Fibroblast of lung (primary cell): ENCODE results near the gene OR2T34. TPM values are rescaled to one million over a fixed set of nuclear protein-coding genes. Genes with fewer than 3 reads are reported as not detected.
"Not testable (repeated sequence)": the region's sequence is repeated elsewhere in the genome, so short reads cannot be mapped to it uniquely, and the experiment has no call there.

ENCODE experiments used
- DNase-seq, 2 donors: peaks; one replicate each; pipeline versions ENCODE4 v3.0.0 to v3.0.0-alpha.2; 2010; ENCODE audit warnings: low read depth in 2 of 2
- H2AFZ ChIP-seq: 2 replicates; pipeline ENCODE4 v1.5.1; 2012; ENCODE audit warnings: low read length, control low read depth, inconsistent platforms
- H3K27ac ChIP-seq: 2 replicates; pipeline ENCODE4 v1.5.1; 2011; ENCODE audit warnings: low read length, control low read depth; ENCODE audit not compliant: insufficient read depth
- H3K27me3 ChIP-seq: 2 replicates; pipeline ENCODE4 v1.5.1; 2011; ENCODE audit warnings: mild to moderate bottlenecking, low read length; ENCODE audit not compliant: control insufficient read depth, insufficient read depth
- H3K36me3 ChIP-seq: 2 replicates; pipeline ENCODE4 v1.5.1; 2011; ENCODE audit warnings: low read length; ENCODE audit not compliant: control insufficient read depth, insufficient read depth
- H3K4me1 ChIP-seq: 2 replicates; pipeline ENCODE4 v1.5.1; 2011; ENCODE audit warnings: low read length; ENCODE audit not compliant: control insufficient read depth, insufficient read depth; ENCODE audit errors: extremely low read depth
- H3K4me2 ChIP-seq: 2 replicates; pipeline ENCODE4 v1.5.1; 2011; ENCODE audit warnings: low read length, control low read depth; ENCODE audit not compliant: insufficient read depth; ENCODE audit errors: extremely low read depth
- H3K4me3 ChIP-seq, 4 experiments: fragments of 200-600 bp in 1 of 4; sonication (generic) in 1 of 4; replicated peaks in 1 of 4; 2 replicates each; pipeline ENCODE4 v1.5.1; 2011 to 2016; ENCODE audit warnings: low read length in 4 of 4, low read depth in 3 of 4, mild to moderate bottlenecking in 3 of 4, control low read depth in 2 of 4, inconsistent platforms in 1 of 4, mixed read lengths in 1 of 4; ENCODE audit not compliant: insufficient read depth in 1 of 4; ENCODE audit errors: control extremely low read depth in 1 of 4
- H3K79me2 ChIP-seq: 2 replicates; pipeline ENCODE4 v1.5.1; 2012; ENCODE audit warnings: mild to moderate bottlenecking, low read length, inconsistent platforms; ENCODE audit not compliant: control insufficient read depth, insufficient read depth
- H3K9ac ChIP-seq: 2 replicates; pipeline ENCODE4 v1.5.1; 2011; ENCODE audit warnings: mild to moderate bottlenecking, low read length, control low read depth; ENCODE audit not compliant: insufficient read depth
- H3K9me3 ChIP-seq: 2 replicates; pipeline ENCODE4 v1.5.1; 2012; ENCODE audit warnings: low read depth, low read length; ENCODE audit not compliant: control insufficient read depth, insufficient read depth
- H4K20me1 ChIP-seq: 2 replicates; pipeline ENCODE4 v1.5.1; 2011; ENCODE audit warnings: low read length; ENCODE audit not compliant: control insufficient read depth, insufficient read depth; ENCODE audit errors: extremely low read depth
- CTCF ChIP-seq, 2 donors: IDR thresholded peaks in 1 of 2; conservative IDR thresholded peaks in 1 of 2; 1 replicate in 1 of 2; 2 replicates in 1 of 2; pipeline ENCODE4 v1.5.1; 2011 to 2012; ENCODE audit warnings: low read length in 2 of 2, control low read depth in 1 of 2, inconsistent platforms in 1 of 2, low read depth in 1 of 2, mild to moderate bottlenecking in 1 of 2
- EZH2 ChIP-seq: IDR thresholded peaks from 2 replicates; pipeline ENCODE4 v1.5.1; 2012; ENCODE audit warnings: low read length, control low read depth, mild to moderate bottlenecking; ENCODE audit errors: missing control alignments
- polyA plus RNA-seq, 2 donors: library from polyadenylated mRNA; depleted of rRNA in 1 of 2; stranded (reverse) in 1 of 2; unstranded in 1 of 2; fragments of >200 nt; gene quantifications; 2 replicates each; pipeline ENCODE4 v1.2.1, GENCODE V29; 2011 to 2012; ENCODE audit warnings: missing spikeins in 1 of 2
- total RNA-seq: library from RNA; depleted of rRNA; stranded (reverse); fragments of >200 nt; gene quantifications from 2 replicates; pipeline ENCODE4 v1.2.1, GENCODE V29; 2014

The OR2T34 gene
- total and polyA plus RNA-seq, 2 donors (not counting 1 experiment from before 2014, with no cell fraction given): not detected

GRCh38 chr1:248576260-248576980 lies 1.9 kb upstream of the OR2T34 start:
- no peaks in the 10 kb centered on the region for H3K9me3 ChIP-seq
- no peak overlapping the region for H3K27ac ChIP-seq
- no peak for DNase-seq
- no peak overlapping the region for H3K9ac ChIP-seq
- no peaks in the 10 kb centered on the region for H3K79me2 ChIP-seq
- no peak overlapping the region for H2AFZ ChIP-seq
- H4K20me1 ChIP-seq: no peaks in the 10 kb centered on the region
- no peak overlapping the region for H3K4me3 ChIP-seq
- H3K27me3 ChIP-seq: no peaks in the 10 kb centered on the region
- TF ChIP-seq CTCF (conservative IDR thresholded peaks at IDR 0.05 in 1 of 2, IDR thresholded peaks at IDR 0.05 in 1 of 2; ENCODE audit: low read depth in 1 of 2, low read length in 2 of 2) (no peak), EZH2 (no peak)
- H3K4me2 ChIP-seq: no peak overlapping the region
- H3K36me3 ChIP-seq: no peaks in the 10 kb centered on the region
- H3K4me1 ChIP-seq: no peaks in the 10 kb centered on the region

- H3K9ac ChIP-seq, H3K9me3 ChIP-seq, H3K4me1 ChIP-seq, H3K36me3 ChIP-seq, H2AFZ ChIP-seq, DNase-seq, H3K27me3 ChIP-seq, H3K27ac ChIP-seq, H3K4me3 ChIP-seq, H3K79me2 ChIP-seq, H3K4me2 ChIP-seq, H4K20me1 ChIP-seq: not testable (repeated sequence)
These were observed 701 bp downstream of the OR2T34 start for GRCh38 chr1:248573856-248574255.

DNA sequence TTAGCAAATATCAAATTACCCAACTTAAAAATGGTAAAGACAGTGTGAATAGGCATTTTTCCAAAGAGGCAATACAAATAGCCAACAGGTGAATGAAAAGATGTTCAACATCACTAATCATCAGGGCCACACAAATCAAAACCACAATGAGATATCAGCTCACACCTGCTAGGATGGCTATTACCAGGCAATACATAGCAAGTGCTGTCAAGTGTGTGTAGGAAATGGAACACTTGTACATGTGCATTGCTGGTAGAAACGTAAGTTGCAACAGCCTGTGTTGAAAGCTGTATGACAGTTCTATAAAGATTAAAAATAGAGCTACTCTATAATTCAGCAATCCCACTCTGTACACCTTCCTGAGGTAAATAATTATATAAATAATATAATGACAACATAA lies 2.5 kb downstream of the OR2T34 start:
- H3K9me3 ChIP-seq, H3K36me3 ChIP-seq, H3K4me2 ChIP-seq, H2AFZ ChIP-seq, H3K4me1 ChIP-seq, H3K27ac ChIP-seq, H3K9ac ChIP-seq, H3K4me3 ChIP-seq, DNase-seq, H3K27me3 ChIP-seq, H3K79me2 ChIP-seq, H4K20me1 ChIP-seq: not testable (repeated sequence)

GRCh38 chr1:248570811-248571210 lies 3.7 kb downstream of the OR2T34 start:
- H3K79me2 ChIP-seq, H3K27ac ChIP-seq, H2AFZ ChIP-seq, H4K20me1 ChIP-seq, DNase-seq, H3K36me3 ChIP-seq, H3K4me1 ChIP-seq, H3K9ac ChIP-seq, H3K9me3 ChIP-seq, H3K4me2 ChIP-seq, H3K27me3 ChIP-seq, H3K4me3 ChIP-seq: not testable (repeated sequence)

DNA sequence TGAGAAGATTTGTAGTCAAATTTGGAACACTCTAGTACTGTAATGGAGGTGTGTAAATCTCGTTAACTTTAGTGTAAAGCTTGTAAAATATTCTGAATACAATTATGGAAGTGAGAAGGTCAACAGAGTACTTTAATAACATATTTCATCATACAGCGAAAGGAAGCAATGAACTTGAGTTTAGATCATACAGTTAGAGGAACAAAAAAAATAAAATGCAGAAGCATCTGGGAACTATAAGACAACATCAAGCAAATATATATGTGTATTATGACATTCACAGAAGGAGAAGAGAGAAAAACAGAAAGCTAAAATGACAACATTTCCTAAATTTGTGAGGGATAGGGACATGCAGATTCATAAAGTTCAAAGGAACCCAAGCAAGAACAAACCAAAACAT lies 5.5 kb downstream of the OR2T34 start:
- not testable (repeated sequence) for H2AFZ ChIP-seq, H3K9me3 ChIP-seq, H3K27me3 ChIP-seq, H3K79me2 ChIP-seq, H4K20me1 ChIP-seq, H3K36me3 ChIP-seq, H3K4me3 ChIP-seq, H3K4me1 ChIP-seq, H3K9ac ChIP-seq, H3K4me2 ChIP-seq, H3K27ac ChIP-seq, DNase-seq

GRCh38 chr1:248565530-248566373 lies 8.8 kb downstream of the OR2T34 start:
- not testable (repeated sequence) for DNase-seq, H3K4me3 ChIP-seq, H3K27me3 ChIP-seq, H3K9ac ChIP-seq, H3K4me1 ChIP-seq, H3K27ac ChIP-seq, H3K36me3 ChIP-seq, H3K79me2 ChIP-seq, H4K20me1 ChIP-seq, H2AFZ ChIP-seq, H3K9me3 ChIP-seq, H3K4me2 ChIP-seq
